ENCODE results near the gene KCND2. TPM values are rescaled to one million over a fixed set of nuclear protein-coding genes. Genes with fewer than 3 reads are reported as not detected.

The KCND2 gene
- total RNA-seq, 1 donor from 2014 or later, result 0.61 TPM

- no peaks in the 10 kb centered on the region for H3K36me3 Mint-ChIP-seq (ENCODE audit: low read depth)
- TF ChIP-seq CTCF (conservative IDR thresholded peaks at IDR 0.05), result no peak
- H3K27me3 Mint-ChIP-seq (ENCODE audit: low read depth), result no peaks in the 10 kb centered on the region
- H3K27ac Mint-ChIP-seq (ENCODE audit: unreplicated experiment), result no peak overlapping the region
- H3K4me3 Mint-ChIP-seq, result no peak overlapping the region
- peaks cover 3% of the 10 kb centered on the region for H3K4me1 Mint-ChIP-seq
- H3K9me3 Mint-ChIP-seq, result no peaks in the 10 kb centered on the region
- no peak for DNase-seq (ENCODE audit: low read depth, low spot score)
Observed at GRCh38 chr7:120615703-120616102, 342.7 kb downstream of the KCND2 start.

- no peak for DNase-seq (ENCODE audit: low read depth, low spot score)
- H3K4me3 Mint-ChIP-seq, result no peak overlapping the region
- no peaks in the 10 kb centered on the region for H3K9me3 Mint-ChIP-seq
- no peak for TF ChIP-seq CTCF (conservative IDR thresholded peaks at IDR 0.05)
- H3K27ac Mint-ChIP-seq (ENCODE audit: unreplicated experiment), result no peak overlapping the region
- H3K36me3 Mint-ChIP-seq (ENCODE audit: low read depth), result no peaks in the 10 kb centered on the region
- H3K4me1 Mint-ChIP-seq, result peaks cover 8% of the 10 kb centered on the region
- no peaks in the 10 kb centered on the region for H3K27me3 Mint-ChIP-seq (ENCODE audit: low read depth)
Observed at GRCh38 chr7:120617275-120617674, 344.3 kb downstream of the KCND2 start.

- Mint-ChIP-seq H3K27ac (ENCODE audit: unreplicated experiment) (no peak overlapping the region), H3K9me3 (no peaks in the 10 kb centered on the region), H3K4me3 (no peak overlapping the region), H3K4me1 (no peaks in the 10 kb centered on the region), H3K27me3 (ENCODE audit: low read depth) (no peaks in the 10 kb centered on the region), H3K36me3 (ENCODE audit: low read depth) (no peaks in the 10 kb centered on the region)
- no peak for DNase-seq (ENCODE audit: low read depth, low spot score)
- no peak for TF ChIP-seq CTCF (conservative IDR thresholded peaks at IDR 0.05)
Observed at GRCh38 chr7:120628251-120628650, 355.3 kb downstream of the KCND2 start.

GRCh38 chr7:120639884-120640283 lies 366.9 kb downstream of the KCND2 start:
- no peaks in the 10 kb centered on the region for H3K9me3 Mint-ChIP-seq
- H3K4me1 Mint-ChIP-seq, result no peaks in the 10 kb centered on the region
- no peaks in the 10 kb centered on the region for H3K36me3 Mint-ChIP-seq (ENCODE audit: low read depth)
- no peak for TF ChIP-seq CTCF (conservative IDR thresholded peaks at IDR 0.05)
- H3K27ac Mint-ChIP-seq (ENCODE audit: unreplicated experiment), result no peak overlapping the region
- DNase-seq (ENCODE audit: low read depth, low spot score), result no peak
- no peaks in the 10 kb centered on the region for H3K27me3 Mint-ChIP-seq (ENCODE audit: low read depth)
- no peak overlapping the region for H3K4me3 Mint-ChIP-seq

GRCh38 chr7:120645966-120646365 lies 373.0 kb downstream of the KCND2 start:
- H3K36me3 Mint-ChIP-seq (ENCODE audit: low read depth), result no peaks in the 10 kb centered on the region
- DNase-seq (ENCODE audit: low read depth, low spot score), result no peak

More at GRCh38 chr7:120645966-120646365, 373.0 kb downstream of the KCND2 start:
- Mint-ChIP-seq H3K27ac (ENCODE audit: unreplicated experiment) (no peak overlapping the region), H3K4me3 (no peak overlapping the region), H3K4me1 (no peaks in the 10 kb centered on the region), H3K27me3 (ENCODE audit: low read depth) (no peaks in the 10 kb centered on the region), H3K9me3 (peaks cover 8% of the 10 kb centered on the region)
- no peak for TF ChIP-seq CTCF (conservative IDR thresholded peaks at IDR 0.05)

All from neural crest cell (in vitro differentiated cells).